Mononuclear cell (primary cell): Measurements from ENCODE around the gene GUCY2C. TPM values are rescaled to one million over a fixed set of nuclear protein-coding genes. Genes with fewer than 3 reads are reported as not detected.
"Not testable (repeated sequence)": the region's sequence is repeated elsewhere in the genome, so short reads cannot be mapped to it uniquely, and the experiment has no call there.

Experiments
- H3K27me3 ChIP-seq: 2 replicates; pipeline ENCODE4 v1.6.0; 2011; ENCODE audit warnings: low read length, control low read depth; ENCODE audit not compliant: insufficient read depth
- H3K4me1 ChIP-seq: 2 replicates; pipeline ENCODE4 v1.5.1; 2011; ENCODE audit warnings: mild to moderate bottlenecking, low read length, control low read depth; ENCODE audit not compliant: insufficient read depth
- H3K4me3 ChIP-seq: 2 replicates; pipeline ENCODE4 v1.5.1; 2011; ENCODE audit warnings: mild to moderate bottlenecking, low read length, moderate library complexity
- H3K9me3 ChIP-seq: 2 replicates; pipeline ENCODE4 v1.5.1; 2011; ENCODE audit warnings: low read depth, mild to moderate bottlenecking, control low read depth, low read length
- total RNA-seq: library from RNA; depleted of rRNA; stranded (reverse); fragments of >200 nt; gene quantifications from one replicate; pipeline ENCODE4 v1.2.3, GENCODE V29; 2012

GUCY2C gene
- total RNA-seq: not detected

DNA sequence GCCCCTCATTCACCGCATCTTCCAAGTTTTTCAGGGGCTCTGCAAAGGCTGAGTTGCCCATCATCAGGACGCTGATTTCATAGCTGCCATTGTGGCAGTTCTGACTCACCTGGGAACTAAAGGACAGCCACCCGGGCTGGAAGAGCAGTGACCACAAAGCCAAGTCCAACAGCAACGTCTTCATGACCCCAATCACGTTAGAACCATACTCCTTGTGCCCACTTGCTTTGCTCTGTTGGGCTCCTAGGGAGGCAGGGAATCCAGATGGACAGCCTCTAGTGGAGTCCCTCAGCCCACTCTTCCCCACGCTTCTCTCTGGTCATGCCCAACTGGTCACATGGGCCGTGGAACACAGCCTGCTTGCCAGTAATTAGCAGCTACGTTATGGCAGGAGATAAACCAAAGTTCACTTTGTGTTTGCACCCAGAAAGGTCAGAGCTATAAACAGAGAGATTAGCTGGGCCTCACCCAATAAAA, at the start of gene GUCY2C:
TSS of gene GUCY2C (minus strand) at position 335 of the 477 bp plus-strand sequence. CDS start at position 184, 151 bp downstream.
- Histone ChIP-seq H3K4me3 (no peak within 1 kb of the TSS), H3K9me3 (no peaks in the 10 kb centered on the region), H3K27me3 (peaks cover 3% of the 10 kb centered on the region), H3K4me1 (peaks cover 8% of the 10 kb centered on the region)

DNA sequence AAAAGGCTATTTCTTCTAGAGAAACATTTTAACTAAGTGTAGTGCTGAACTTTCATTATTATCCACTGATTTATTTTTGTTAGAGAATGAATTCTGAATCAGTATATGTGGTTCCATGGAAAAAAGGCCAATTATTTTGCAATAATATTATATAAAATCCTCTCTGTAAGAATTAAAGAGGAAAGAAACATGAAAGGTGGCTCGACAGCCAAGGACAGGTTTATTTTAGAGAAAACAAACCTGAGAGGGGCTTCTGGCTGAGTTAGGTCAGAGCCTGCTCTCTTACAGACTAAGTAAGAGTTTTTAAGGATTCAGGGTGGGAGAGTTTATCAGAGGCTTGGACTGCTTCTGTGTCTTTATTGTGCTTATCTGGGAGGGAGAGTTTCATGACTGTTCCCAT, 46.7 kb upstream of the GUCY2C start:
- Histone ChIP-seq H3K9me3 (no peaks in the 10 kb centered on the region), H3K27me3 (no peaks in the 10 kb centered on the region), H3K4me1 (no peaks in the 10 kb centered on the region), H3K4me3 (no peak overlapping the region)

DNA sequence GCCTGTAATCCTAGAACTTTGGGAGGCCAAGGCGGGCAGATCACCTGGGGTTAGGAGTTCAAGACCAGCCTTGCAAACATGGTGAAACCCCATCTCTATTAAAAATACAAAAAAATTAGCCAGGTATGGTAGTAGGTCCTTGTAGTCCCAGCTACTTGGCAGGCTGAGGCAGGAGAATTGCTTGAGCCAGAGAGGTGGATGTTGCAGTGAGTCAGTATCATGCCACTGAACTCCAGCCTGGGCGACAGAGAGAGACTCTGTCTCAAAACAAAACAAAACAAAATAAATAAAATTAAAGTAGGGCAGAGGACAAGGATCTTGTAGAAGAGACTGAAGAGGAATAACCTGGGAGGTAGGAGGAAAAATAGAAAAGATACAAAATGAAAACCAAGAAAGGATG, 45.5 kb upstream of the GUCY2C start:
- H3K9me3 ChIP-seq: no peaks in the 10 kb centered on the region
- no peaks in the 10 kb centered on the region for H3K4me1 ChIP-seq
- no peaks in the 10 kb centered on the region for H3K27me3 ChIP-seq
- no peak overlapping the region for H3K4me3 ChIP-seq

DNA sequence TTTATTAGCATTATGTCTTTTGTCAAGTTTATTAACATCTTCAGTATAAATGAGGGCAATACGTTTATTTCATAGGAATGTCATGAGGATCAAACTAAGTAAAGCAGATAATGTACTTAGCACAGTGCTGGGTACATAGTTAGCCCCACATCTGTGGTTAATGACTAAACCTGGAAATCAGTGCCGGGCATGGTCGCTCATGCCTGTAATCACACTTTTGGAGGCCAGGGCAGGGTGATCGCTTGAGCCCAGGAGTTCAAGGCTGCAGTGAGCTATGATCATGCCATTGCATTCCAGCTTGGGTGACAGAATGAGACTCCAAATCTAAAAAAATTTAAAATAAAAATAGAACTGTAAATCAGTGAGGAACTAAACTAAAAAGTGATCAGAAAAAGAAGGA, 44.8 kb upstream of the GUCY2C start:
- Histone ChIP-seq H3K4me1 (no peaks in the 10 kb centered on the region), H3K9me3 (no peaks in the 10 kb centered on the region), H3K27me3 (no peaks in the 10 kb centered on the region), H3K4me3 (no peak overlapping the region)

DNA sequence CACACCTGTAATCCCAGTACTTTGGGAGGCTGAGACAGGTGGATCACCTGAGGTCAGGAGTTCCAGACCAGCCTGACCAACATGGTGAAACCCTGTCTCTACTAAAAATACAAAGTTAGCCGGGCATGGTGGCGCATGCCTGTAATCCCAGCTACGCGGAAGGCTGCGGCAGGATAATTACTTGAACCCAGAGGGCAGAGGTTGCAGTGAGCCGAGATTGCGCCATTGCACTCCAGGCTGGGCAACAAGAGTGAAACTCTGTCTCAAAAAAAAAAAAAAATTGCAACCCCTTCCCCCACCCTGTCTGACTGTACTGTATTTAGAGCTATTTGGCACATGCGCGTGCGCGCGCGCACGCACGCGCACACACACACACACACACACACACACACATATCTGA, 40.0 kb upstream of the GUCY2C start:
- H3K4me1 ChIP-seq, H3K9me3 ChIP-seq, H3K4me3 ChIP-seq: not testable (repeated sequence)
- H3K27me3 ChIP-seq: peaks cover 10% of the 10 kb centered on the region

DNA sequence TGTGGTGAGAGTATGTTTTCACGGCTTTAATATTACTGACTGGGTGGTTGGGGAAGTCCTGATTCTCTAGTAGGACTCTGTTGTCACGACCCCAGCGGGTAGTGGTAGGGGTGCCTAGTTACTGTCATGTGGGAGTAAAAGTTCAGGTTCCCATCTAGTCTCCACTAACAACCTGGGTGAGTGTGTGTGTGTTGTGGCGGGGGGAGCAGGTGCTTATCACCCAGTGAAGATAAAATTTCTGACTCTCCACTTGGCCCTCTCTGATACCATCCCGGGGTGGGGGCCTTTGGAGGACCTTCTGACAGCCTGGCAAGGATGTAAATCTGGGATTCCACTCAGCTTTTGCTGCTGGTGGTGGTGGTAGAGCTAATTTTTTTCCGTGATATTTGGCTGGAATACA, 35.4 kb upstream of the GUCY2C start:
- H3K27me3 ChIP-seq: peaks cover 17% of the 10 kb centered on the region

DNA sequence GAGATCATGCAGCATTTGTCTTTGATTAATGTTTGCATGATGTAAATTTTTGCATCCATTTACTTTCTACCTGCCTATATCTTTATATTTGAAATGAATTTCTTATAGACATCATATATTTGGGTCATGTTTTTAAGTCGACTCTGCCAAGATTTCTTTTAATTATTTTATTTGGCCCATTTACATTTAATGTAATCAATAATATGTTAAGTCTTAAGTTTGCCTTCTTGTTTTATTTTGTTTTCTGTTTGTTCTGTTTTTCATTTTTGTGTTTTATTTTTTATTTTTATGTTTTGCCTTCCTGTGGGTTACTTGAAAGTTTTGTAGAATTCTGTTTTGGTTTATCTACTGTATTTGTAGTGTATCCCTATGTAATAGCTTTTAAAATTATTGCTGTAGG, 33.2 kb upstream of the GUCY2C start:
- H3K4me1 ChIP-seq: no peaks in the 10 kb centered on the region
- H3K9me3 ChIP-seq: peaks cover 14% of the 10 kb centered on the region
- no peak overlapping the region for H3K4me3 ChIP-seq
- H3K27me3 ChIP-seq: peaks cover 18% of the 10 kb centered on the region

More for the DNA sequence above, 35.4 kb upstream of the GUCY2C start:
- H3K4me3 ChIP-seq: no peak overlapping the region
- H3K4me1 ChIP-seq: no peaks in the 10 kb centered on the region
- H3K9me3 ChIP-seq: peaks cover 9% of the 10 kb centered on the region

DNA sequence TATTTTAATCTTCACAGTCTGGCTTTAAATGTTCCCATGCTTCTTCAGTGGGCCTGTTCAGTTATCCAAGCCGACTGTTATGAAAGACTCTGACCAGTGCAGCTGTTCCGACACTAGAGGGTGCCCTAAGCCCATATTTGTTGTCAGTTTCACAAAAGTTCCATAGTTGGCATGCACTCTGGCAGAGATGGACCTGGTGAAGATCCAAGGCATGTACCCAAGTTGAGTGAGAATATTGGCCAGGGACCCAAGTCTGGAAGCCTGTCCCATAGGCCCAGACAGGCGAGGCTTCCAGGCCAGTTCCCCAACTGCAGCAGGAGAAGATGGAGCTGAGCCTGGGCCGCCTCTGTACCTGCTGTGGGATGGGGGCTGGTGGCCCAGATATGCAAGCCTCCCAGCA, 27.4 kb upstream of the GUCY2C start:
- H3K4me3 ChIP-seq: no peak overlapping the region
- H3K4me1 ChIP-seq: no peaks in the 10 kb centered on the region
- peaks cover 5% of the 10 kb centered on the region for H3K9me3 ChIP-seq
- peaks cover 6% of the 10 kb centered on the region for H3K27me3 ChIP-seq

DNA sequence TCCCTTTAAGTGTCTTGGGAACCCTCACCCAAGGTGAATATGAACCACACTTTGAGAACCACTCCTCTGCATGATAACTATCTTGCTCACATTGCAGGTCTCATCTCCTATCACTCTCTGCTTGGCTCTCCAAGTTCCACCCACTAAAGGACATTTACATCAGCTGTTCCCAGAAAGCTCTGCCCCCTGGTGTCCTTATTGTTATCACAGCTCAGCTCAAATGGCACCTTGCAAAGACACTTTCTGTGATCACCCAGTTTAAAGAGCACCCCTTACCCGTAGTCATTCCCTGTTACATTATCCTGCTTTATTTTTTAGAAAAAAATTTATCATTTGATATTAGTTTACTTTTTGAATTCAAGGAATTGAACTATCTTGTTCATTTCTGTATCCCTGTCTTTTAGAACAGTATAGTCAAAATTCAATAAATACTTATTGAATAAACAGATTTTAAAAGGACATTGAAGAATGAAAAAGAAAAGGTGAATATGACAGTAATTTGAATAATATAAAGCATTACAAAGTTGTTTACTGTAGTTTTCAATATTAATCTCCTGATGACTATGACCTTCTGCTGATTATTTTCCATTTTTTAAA, 20.5 kb upstream of the GUCY2C start:
- H3K9me3 ChIP-seq: no peaks in the 10 kb centered on the region
- H3K4me3 ChIP-seq: no peak overlapping the region
- H3K4me1 ChIP-seq: no peaks in the 10 kb centered on the region
- peaks cover 3% of the 10 kb centered on the region for H3K27me3 ChIP-seq

DNA sequence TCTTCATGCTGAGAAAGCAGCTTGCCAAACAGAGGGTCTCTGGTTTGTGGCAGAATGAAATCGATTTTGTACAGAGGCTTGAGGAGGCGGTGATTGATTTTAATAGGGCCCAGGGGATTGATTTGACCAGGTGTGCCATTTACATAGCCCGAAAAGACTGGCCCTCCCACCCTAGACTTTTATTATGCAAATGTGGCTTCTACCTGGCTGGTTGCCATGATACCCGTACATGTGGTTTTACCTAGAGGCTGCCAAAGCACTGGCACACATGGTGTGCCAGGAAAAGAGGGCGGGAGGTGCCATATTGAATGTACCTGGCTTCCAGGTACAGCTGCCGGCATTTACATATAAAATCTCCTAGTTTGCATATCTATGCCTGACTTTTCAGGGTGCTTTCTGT, 18.0 kb upstream of the GUCY2C start:
- Histone ChIP-seq H3K27me3 (peaks cover 2% of the 10 kb centered on the region), H3K9me3 (no peaks in the 10 kb centered on the region), H3K4me1 (no peaks in the 10 kb centered on the region), H3K4me3 (no peak overlapping the region)

DNA sequence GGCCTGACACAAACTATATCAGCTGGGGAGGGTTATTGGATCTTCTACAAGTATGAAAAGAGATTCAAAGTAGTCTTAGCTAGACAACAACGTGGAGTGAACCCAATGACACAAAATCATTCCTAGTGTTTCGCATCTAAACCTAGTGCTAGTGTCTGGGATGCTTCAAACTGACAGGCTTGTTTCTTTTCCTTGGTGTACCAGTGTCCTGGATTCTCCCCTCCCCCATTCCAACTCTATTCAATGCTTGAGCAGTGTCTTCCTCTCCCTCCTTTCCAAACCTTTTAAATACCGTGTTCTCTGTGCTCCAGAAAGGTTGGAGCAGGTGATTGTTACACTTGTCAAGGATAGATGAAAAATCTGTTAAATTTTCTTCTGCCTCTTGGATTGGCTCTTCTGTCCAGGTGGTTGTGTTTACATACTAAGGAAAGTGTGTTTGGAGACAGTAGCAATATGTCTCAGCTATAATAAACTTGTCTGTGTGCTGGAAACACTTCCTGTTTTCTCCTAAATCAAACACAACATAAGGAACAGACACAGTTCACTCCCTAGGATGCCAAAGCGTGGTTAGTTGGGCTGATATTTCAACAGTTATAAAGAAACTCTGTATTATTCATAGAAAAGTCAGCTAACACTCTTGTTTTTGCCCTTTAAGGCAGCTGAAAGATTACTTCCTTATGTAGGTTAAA, 14.4 kb upstream of the GUCY2C start:
- peaks cover 2% of the 10 kb centered on the region for H3K27me3 ChIP-seq
- no peaks in the 10 kb centered on the region for H3K9me3 ChIP-seq
- no peak overlapping the region for H3K4me3 ChIP-seq
- no peaks in the 10 kb centered on the region for H3K4me1 ChIP-seq

DNA sequence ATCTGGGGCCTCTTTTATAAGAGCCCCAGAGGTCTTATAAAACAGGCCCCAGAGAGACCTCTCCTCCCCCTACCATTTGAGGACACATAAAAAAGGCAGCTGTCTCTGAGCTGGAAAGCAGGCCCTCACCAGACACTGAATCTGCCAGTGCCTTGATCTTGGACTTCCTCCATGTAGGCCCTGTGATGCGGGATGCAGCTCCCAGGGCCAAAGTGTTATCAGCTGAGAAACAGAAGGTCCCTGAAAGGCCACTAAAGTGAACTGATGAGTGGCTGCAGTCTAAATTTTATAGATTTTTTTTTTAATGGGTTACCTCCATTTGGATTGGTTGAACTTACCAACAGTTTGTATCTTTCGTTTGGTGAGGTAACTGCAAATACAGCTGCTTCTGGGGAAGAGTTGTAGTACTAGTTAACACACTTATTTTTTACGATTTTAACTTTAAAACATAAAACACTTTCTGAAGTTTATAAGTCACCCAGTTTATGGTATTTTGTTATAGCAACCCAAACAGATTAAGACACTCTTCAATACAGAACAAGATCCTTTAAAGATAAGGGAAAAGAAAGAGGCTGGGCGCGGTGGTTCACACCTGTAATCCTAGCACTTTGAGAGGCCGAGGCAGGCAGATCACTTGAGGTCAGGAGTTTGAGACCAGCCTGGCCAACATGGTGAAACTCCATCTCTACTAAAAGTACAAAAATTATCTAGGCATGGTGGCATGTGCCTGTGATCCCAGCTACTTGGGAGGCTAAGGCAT, 5.6 kb upstream of the GUCY2C start:
- no peaks in the 10 kb centered on the region for H3K4me1 ChIP-seq
- H3K27me3 ChIP-seq: no peaks in the 10 kb centered on the region
- H3K4me3 ChIP-seq: no peak overlapping the region
- H3K9me3 ChIP-seq: no peaks in the 10 kb centered on the region

DNA sequence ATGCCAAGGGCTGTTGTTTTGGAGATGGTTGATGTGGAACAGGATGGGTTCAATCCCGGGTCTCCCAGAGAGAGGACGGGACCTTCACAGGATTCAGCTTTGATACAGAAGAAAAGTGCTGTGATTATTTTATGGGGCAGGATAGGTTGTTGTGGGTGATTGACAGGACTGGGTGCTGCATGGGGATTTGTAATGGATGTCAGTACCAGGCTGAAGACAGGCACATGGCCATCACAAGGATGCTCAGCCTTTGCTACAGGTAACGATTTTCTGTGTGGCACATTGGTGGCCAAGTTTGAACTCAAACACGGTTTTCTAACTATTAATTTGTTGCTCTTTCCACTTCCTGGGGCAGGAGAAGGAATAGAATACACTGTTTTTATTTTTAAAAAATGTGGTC, 4.5 kb upstream of the GUCY2C start:
- no peak overlapping the region for H3K4me3 ChIP-seq
- no peaks in the 10 kb centered on the region for H3K27me3 ChIP-seq
- H3K4me1 ChIP-seq: no peaks in the 10 kb centered on the region
- H3K9me3 ChIP-seq: no peaks in the 10 kb centered on the region

DNA sequence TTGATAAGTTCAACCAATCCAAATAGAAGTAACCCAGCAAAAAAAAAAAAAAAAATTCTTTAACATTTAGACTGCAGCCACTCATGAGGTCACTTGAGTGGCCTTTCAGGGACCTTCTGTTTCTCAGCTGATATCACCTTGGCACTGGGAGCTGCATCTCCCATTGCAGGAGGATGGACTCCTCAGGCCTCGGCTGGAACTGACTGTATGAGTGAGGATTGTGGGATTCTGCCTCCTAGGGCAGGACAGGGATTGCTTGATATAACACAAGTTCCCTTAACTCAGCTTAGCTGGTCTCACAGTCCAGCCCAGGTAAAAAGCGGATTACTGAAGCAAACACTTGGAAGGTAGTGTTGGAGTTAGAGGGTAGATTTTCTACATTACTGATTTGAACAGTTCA, 3.5 kb upstream of the GUCY2C start:
- no peaks in the 10 kb centered on the region for H3K27me3 ChIP-seq
- H3K4me1 ChIP-seq: no peaks in the 10 kb centered on the region
- no peaks in the 10 kb centered on the region for H3K9me3 ChIP-seq
- no peak overlapping the region for H3K4me3 ChIP-seq

DNA sequence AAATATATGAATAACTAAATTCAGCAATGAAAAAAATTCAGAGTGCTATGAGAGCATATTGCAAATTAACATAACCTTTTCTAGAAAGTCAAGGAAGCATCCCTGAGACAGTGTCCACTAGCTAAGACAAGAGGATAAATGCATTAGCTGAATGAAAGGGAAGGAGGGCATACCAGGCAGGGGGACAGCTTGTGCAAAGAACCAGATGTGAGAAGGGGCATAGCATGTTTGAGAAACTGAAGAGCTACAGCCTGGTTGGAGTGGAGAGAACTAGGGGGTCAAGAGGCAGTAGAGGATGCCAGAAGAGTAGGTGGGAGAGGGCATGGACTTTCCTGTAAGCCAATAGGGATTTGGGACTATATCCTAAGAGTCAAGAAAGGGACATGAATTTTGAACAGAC, 2.2 kb upstream of the GUCY2C start:
- H3K27me3 ChIP-seq: no peaks in the 10 kb centered on the region
- H3K9me3 ChIP-seq: no peaks in the 10 kb centered on the region
- H3K4me3 ChIP-seq: no peak overlapping the region
- H3K4me1 ChIP-seq: no peaks in the 10 kb centered on the region
